ENCODE results near the gene TRAPPC12.
"Not testable (repeated sequence)": the region's sequence is repeated elsewhere in the genome, so short reads cannot be mapped to it uniquely, and the experiment has no call there.

Gene TRAPPC12

DNA sequence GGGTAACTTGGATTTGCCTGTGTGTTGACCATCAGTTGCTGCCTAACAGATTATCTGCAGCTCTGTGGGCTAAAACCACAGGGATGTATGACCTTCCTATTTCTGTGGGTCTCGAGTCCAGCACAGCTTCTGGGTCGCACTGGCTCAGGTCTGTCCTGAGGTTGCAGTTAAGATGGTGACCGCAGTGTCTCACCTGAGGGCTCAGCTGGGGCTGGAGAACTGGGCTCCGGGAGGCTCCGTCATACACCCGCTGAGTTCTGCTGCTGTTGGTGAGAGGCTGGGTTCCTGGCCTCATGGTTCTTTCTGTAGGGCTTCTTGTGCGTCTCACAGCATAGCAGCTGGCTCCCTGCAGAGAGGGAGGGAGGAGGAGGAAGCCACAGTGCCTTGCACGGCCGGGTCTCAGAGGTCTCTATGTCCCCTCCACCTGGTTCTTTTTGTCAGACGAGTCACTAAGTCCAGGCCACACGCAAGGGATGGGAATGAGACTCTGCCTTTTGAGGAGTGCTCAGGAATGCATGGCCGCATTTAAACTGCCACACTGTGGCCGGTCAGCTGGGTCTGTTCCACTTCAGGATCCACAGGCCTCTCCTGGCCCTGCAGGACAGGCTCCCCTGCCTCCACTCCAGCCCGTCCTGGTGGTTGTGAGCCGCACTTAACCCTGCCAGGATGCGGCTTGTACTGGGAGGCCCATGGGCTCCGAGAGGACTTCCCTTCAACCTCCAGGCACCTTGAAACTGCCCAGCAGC lies 72.6 kb downstream of the TRAPPC12 start:
- DNase-seq (ENCODE audit: insufficient read length) (no peak), FAIRE-seq (no peak)
- TF ChIP-seq POLR2AphosphoS5 (IDR thresholded peaks at IDR 0.05; ENCODE audit: low read depth, low read length): no peak
- no peak for TF ChIP-seq POLR2A (IDR thresholded peaks at IDR 0.05; ENCODE audit: low read depth, low read length)
- TF ChIP-seq TAF1 (IDR thresholded peaks at IDR 0.05; ENCODE audit: borderline replicate concordance, low read depth, low read length): no peak

- DNase-seq (ENCODE audit: insufficient read length) (no peak), FAIRE-seq (no peak)
- no peak for TF ChIP-seq TAF1 (IDR thresholded peaks at IDR 0.05; ENCODE audit: borderline replicate concordance, low read depth, low read length)
- TF ChIP-seq POLR2AphosphoS5 (IDR thresholded peaks at IDR 0.05; ENCODE audit: low read depth, low read length): no peak
- no peak for TF ChIP-seq POLR2A (IDR thresholded peaks at IDR 0.05; ENCODE audit: low read depth, low read length)
Observed at GRCh38 chr2:3453190-3453999, 73.9 kb downstream of the TRAPPC12 start.

GRCh38 chr2:3454005-3454404 lies 74.5 kb downstream of the TRAPPC12 start:
- DNase-seq (ENCODE audit: insufficient read length); FAIRE-seq: not testable (repeated sequence)

DNA sequence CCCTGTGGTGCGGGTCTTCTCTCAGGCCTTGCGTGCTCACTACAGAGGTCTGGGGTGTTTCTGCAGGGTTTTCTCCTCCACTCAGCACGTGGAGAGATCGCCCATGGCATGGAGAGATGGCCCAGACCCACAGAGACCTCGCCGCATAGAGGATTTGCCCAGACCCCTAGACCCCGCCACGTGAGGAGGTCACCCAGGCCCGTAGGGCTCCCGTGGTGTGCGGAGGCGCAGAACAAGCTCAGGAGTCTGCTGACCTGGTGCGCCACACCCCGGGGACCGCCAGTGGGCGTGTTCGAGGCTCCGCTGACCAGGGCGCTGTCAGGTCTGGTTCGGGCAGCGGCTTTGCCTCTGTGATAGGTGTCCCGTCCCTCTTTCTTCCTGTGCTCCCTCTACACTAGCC lies 75.3 kb downstream of the TRAPPC12 start:
- TF ChIP-seq POLR2A (IDR thresholded peaks at IDR 0.05; ENCODE audit: low read depth, low read length): no peak
- TF ChIP-seq TAF1 (IDR thresholded peaks at IDR 0.05; ENCODE audit: borderline replicate concordance, low read depth, low read length): no peak
- TF ChIP-seq POLR2AphosphoS5 (IDR thresholded peaks at IDR 0.05; ENCODE audit: low read depth, low read length): no peak
- DNase-seq (ENCODE audit: insufficient read length): no peak
- FAIRE-seq: no peak

- no peak for TF ChIP-seq POLR2A (IDR thresholded peaks at IDR 0.05; ENCODE audit: low read depth, low read length)
- no peak for TF ChIP-seq TAF1 (IDR thresholded peaks at IDR 0.05; ENCODE audit: borderline replicate concordance, low read depth, low read length)
- FAIRE-seq (no peak), DNase-seq (ENCODE audit: insufficient read length) (no peak)
Observed at GRCh38 chr2:3456125-3456524, 76.6 kb downstream of the TRAPPC12 start.

DNA sequence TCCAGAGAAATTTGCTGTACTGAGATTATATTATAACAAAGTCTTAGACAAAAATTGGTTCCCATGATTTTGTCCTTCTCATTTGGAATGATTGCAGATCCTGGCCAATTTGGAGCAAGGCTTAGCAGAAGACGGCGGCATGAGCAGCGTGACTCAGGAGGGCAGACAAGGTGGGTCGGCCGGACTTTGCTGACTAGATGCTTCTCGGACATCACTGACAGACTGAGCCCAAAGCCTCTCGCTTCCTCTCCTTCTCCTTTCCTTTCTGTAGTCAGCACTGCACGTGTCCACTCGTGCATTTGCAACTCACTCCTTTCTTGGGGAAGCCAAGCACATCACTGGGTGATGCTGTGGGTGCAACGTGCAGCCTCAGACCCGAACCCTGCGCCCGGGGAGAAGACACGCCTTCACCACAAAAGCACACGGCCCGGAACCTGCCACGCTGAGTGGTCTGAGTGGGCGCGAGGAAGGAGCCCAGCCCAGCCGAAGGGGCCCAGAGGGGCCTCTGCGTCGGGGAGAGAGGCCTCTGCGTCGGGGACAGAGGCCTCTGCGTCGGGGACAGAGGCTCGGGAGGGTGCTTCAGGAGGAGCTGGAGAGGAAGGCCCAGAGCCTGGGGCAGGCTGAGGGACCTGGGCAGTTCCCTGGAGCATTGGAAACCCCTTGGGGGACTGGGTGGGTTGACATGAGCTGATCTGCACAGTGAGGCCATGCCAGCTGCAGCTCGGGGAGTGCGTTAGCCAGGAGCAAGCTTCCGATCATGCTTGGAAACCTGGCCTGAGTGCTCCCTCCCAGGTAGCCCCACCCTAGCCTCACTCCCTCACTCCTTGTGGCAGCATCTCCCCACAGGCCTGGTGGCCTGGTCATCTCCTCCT lies 78.3 kb downstream of the TRAPPC12 start:
- TF ChIP-seq POLR2A (IDR thresholded peaks at IDR 0.05; ENCODE audit: low read depth, low read length) (no peak), TAF1 (IDR thresholded peaks at IDR 0.05; ENCODE audit: borderline replicate concordance, low read depth, low read length) (no peak), POLR2AphosphoS5 (IDR thresholded peaks at IDR 0.05; ENCODE audit: low read depth, low read length) (no peak)
- no peak for DNase-seq (ENCODE audit: insufficient read length)
- FAIRE-seq: no peak

DNA sequence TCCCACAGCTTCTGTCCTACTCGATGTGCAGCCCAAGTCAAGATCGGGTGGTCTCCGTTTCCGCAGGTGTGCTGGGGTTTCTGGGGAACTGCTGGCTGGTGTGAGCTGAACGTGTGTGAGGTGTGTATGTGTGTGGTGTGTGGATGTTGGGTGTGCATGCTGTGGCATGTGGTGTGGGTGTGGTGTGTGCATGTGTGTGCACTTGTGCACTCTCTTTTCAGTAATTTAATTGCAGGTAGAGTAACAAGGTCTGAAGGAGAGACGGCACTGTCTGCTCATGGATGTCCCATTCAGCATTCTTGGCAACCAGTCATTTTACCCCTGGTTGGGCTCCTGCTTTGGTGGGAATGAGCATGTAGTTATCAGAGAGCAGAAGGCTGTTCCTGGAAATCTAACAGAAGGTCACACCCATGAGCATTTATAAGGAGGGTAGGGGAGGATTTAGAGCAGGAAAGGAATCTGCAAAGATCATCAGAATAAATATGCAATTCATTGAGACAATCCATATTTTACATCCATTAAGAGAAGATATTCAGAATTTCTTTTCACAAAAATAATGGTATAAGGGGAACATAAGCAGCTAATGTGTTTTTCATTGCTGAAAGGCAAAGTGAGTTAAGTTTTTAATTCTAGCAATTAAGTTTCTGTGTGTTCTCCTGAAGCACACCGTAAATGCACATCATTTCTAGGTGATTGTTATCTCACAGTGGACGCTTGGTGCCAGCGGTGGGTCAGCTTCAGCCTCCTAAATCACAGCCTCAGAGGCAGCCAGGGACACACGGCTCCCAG lies 79.1 kb downstream of the TRAPPC12 start:
- DNase-seq (ENCODE audit: insufficient read length): no peak
- no peak for FAIRE-seq
- TF ChIP-seq POLR2A (IDR thresholded peaks at IDR 0.05; ENCODE audit: low read depth, low read length) (no peak), POLR2AphosphoS5 (IDR thresholded peaks at IDR 0.05; ENCODE audit: low read depth, low read length) (no peak)

GRCh38 chr2:3459185-3460015 lies 79.9 kb downstream of the TRAPPC12 start:
- TF ChIP-seq POLR2A (IDR thresholded peaks at IDR 0.05; ENCODE audit: low read depth, low read length) (no peak), POLR2AphosphoS5 (IDR thresholded peaks at IDR 0.05; ENCODE audit: low read depth, low read length) (no peak)
- no peak for FAIRE-seq
- no peak for DNase-seq (ENCODE audit: insufficient read length)

GRCh38 chr2:3460156-3460555 lies 80.7 kb downstream of the TRAPPC12 start:
- no peak for DNase-seq (ENCODE audit: insufficient read length)
- TF ChIP-seq POLR2A (IDR thresholded peaks at IDR 0.05; ENCODE audit: low read depth, low read length) (no peak), POLR2AphosphoS5 (IDR thresholded peaks at IDR 0.05; ENCODE audit: low read depth, low read length) (no peak), TAF1 (IDR thresholded peaks at IDR 0.05; ENCODE audit: borderline replicate concordance, low read depth, low read length) (no peak)
- FAIRE-seq: no peak

Data from GM12892 (cell line).